SU-DHL-6 (cell line): ENCODE data around the gene RHAG.

Source experiments
- H2AFZ ChIP-seq: fragments of 200-600 bp; sonication (generic); 2 replicates; pipeline ENCODE4 v1.6.1; 2014; ENCODE audit warnings: low read depth, mild to moderate bottlenecking, moderate library complexity, mixed read lengths, antibody characterized with exemption, low read length; ENCODE audit not compliant: severe bottlenecking
- H3F3A ChIP-seq: fragments of 200-600 bp; shearing (Covaris generic); 2 replicates; pipeline ENCODE4 v1.6.0; 2016; ENCODE audit warnings: antibody characterized with exemption, mild to moderate bottlenecking; ENCODE audit not compliant: insufficient read depth
- H3K27ac ChIP-seq: fragments of 200-600 bp; sonication (generic); 2 replicates; pipeline ENCODE4 v1.5.1; 2016; ENCODE audit warnings: low read depth, mild to moderate bottlenecking, low read length, moderate library complexity, mixed read lengths
- H3K27me3 ChIP-seq: fragments of 200-600 bp; sonication (generic), shearing (Covaris generic); 2 replicates; pipeline ENCODE4 v1.6.0; 2014; ENCODE audit warnings: mild to moderate bottlenecking, low read length
- H3K36me3 ChIP-seq: fragments of 200-600 bp; sonication (generic); 2 replicates; pipeline ENCODE4 v1.6.1; 2014; ENCODE audit warnings: mild to moderate bottlenecking, low read length, mixed read lengths
- H3K4me2 ChIP-seq: fragments of 300-600, 200-600 bp; shearing (Covaris generic), sonication (generic); 2 replicates; pipeline ENCODE4 v1.6.0; 2014; ENCODE audit warnings: low read length, low read depth, mild to moderate bottlenecking; ENCODE audit not compliant: poor library complexity, severe bottlenecking
- H3K4me3 ChIP-seq: fragments of 200-600 bp; sonication (generic); 2 replicates; pipeline ENCODE4 v1.5.1; 2014; ENCODE audit warnings: antibody characterized with exemption, low read length, mild to moderate bottlenecking, mixed read lengths; ENCODE audit not compliant: insufficient read depth, poor library complexity, severe bottlenecking
- H3K79me2 ChIP-seq: fragments of 200-600 bp; sonication (generic); 2 replicates; pipeline ENCODE4 v1.6.1; 2014; ENCODE audit warnings: mild to moderate bottlenecking, low read length, moderate library complexity; ENCODE audit not compliant: insufficient read depth
- H3K9ac ChIP-seq: fragments of 200-600 bp; sonication (generic); 2 replicates; pipeline ENCODE4 v1.7.0; 2014; ENCODE audit warnings: mild to moderate bottlenecking, low read length
- H3K9me2 ChIP-seq: fragments of 200-600 bp; sonication (generic); replicated peaks from 2 replicates; pipeline ENCODE4 v1.6.1; 2014; ENCODE audit warnings: low read length; ENCODE audit not compliant: insufficient read depth
- H3K9me3 ChIP-seq: fragments of 200-600 bp; sonication (generic); 2 replicates; pipeline ENCODE4 v1.6.1; 2014; ENCODE audit warnings: low read length, mixed read lengths; ENCODE audit not compliant: insufficient read depth
- H4K20me1 ChIP-seq: fragments of 200-600 bp; sonication (generic); 2 replicates; pipeline ENCODE4 v1.6.1; 2014; ENCODE audit warnings: low read depth, mild to moderate bottlenecking, antibody characterized with exemption, low read length, moderate library complexity, mixed read lengths
- EZH2phosphoT487 ChIP-seq: fragments of 200-600 bp; sonication (generic), shearing (Covaris generic); conservative IDR thresholded peaks from 2 replicates; pipeline ENCODE4 v1.6.1; 2018; ENCODE audit warnings: mild to moderate bottlenecking, antibody characterized with exemption, low read length, moderate library complexity, mixed read lengths
- TF ChIP-seq, protein P1 (sequence below): fragments of 200-600 bp; sonication (generic); IDR thresholded peaks from one replicate; pipeline ENCODE4 v1.5.1; 2017; ENCODE audit warnings: antibody characterized with exemption, mild to moderate bottlenecking, low read length, moderate library complexity; ENCODE audit not compliant: insufficient read depth, poor library complexity, severe bottlenecking

Gene RHAG

GRCh38 chr6:49668083-49668511 lies 31.5 kb upstream of the RHAG start:
- Histone ChIP-seq H3K27me3 (no peaks in the 10 kb centered on the region), H2AFZ (no peak overlapping the region), H3K36me3 (no peaks in the 10 kb centered on the region), H3K9ac (no peak overlapping the region), H3K27ac (no peak overlapping the region), H3K4me2 (no peak overlapping the region), H3F3A (no peaks in the 10 kb centered on the region), H3K4me3 (no peak overlapping the region), H3K9me3 (no peaks in the 10 kb centered on the region), H3K9me2 (no peaks in the 10 kb centered on the region), H4K20me1 (no peaks in the 10 kb centered on the region), H3K79me2 (no peaks in the 10 kb centered on the region)
- TF ChIP-seq, protein P1, sequence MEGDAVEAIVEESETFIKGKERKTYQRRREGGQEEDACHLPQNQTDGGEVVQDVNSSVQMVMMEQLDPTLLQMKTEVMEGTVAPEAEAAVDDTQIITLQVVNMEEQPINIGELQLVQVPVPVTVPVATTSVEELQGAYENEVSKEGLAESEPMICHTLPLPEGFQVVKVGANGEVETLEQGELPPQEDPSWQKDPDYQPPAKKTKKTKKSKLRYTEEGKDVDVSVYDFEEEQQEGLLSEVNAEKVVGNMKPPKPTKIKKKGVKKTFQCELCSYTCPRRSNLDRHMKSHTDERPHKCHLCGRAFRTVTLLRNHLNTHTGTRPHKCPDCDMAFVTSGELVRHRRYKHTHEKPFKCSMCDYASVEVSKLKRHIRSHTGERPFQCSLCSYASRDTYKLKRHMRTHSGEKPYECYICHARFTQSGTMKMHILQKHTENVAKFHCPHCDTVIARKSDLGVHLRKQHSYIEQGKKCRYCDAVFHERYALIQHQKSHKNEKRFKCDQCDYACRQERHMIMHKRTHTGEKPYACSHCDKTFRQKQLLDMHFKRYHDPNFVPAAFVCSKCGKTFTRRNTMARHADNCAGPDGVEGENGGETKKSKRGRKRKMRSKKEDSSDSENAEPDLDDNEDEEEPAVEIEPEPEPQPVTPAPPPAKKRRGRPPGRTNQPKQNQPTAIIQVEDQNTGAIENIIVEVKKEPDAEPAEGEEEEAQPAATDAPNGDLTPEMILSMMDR: no peak
- no peak for TF ChIP-seq EZH2phosphoT487

DNA sequence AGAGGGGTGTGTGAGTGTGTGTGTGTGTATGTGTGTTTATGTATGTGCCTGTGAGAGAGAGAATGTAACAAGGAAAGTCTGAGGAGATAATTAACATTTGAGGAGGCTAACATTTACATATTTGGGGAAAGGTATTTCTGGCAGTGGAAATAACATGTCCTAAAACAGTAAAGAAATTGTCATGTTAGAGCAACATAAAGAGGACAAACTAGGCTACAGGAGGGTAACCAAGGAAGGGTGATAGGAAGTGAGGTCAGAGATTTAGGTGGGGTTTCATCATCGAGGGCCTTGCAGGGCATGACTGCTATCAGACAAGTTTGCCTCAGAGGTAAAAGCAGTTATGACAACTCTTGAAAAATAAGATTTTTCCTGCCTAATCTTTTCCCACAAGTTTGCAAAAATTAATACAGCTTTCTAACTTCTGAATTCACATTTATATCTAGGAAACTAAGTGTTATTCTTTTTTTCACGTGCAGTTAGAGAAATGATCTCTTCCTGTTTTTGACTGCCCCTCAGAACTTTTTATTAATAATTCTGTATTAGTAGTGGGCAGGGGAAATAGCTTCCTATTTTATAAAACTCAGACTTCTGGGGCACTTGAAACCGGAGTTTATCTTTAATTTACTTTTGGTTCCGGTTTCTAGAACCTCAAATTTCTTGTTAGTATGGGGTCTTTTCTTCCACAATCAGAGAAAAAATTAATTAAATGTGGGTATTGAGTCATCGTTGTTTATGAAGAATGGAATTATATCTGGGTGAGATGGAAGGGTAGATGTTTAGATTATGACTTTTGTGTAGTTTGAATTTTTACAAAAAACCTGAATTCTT lies 30.5 kb upstream of the RHAG start:
- Histone ChIP-seq H4K20me1 (no peaks in the 10 kb centered on the region), H2AFZ (no peak overlapping the region), H3F3A (no peaks in the 10 kb centered on the region), H3K9me2 (no peaks in the 10 kb centered on the region), H3K4me3 (no peak overlapping the region), H3K9ac (no peak overlapping the region), H3K36me3 (no peaks in the 10 kb centered on the region), H3K27me3 (no peaks in the 10 kb centered on the region; the same call in 1 of the 2 replicates), H3K4me2 (no peak overlapping the region), H3K79me2 (no peaks in the 10 kb centered on the region), H3K9me3 (no peaks in the 10 kb centered on the region), H3K27ac (no peak overlapping the region)
- TF ChIP-seq EZH2phosphoT487: no peak
- TF ChIP-seq, protein P1: no peak

- TF ChIP-seq, protein P1: no peak
- no peak for TF ChIP-seq EZH2phosphoT487
- Histone ChIP-seq H3K9me2 (no peaks in the 10 kb centered on the region), H3K4me2 (no peak overlapping the region)
Observed at GRCh38 chr6:49666480-49666879, 29.8 kb upstream of the RHAG start.

More at GRCh38 chr6:49666480-49666879, 29.8 kb upstream of the RHAG start:
- H3K36me3 ChIP-seq: no peaks in the 10 kb centered on the region
- no peak overlapping the region for H3K9ac ChIP-seq
- no peaks in the 10 kb centered on the region for H3K79me2 ChIP-seq
- no peak overlapping the region for H3K4me3 ChIP-seq
- H3K9me3 ChIP-seq: no peaks in the 10 kb centered on the region
- no peaks in the 10 kb centered on the region for H4K20me1 ChIP-seq
- H2AFZ ChIP-seq: no peak overlapping the region
- no peaks in the 10 kb centered on the region for H3F3A ChIP-seq
- H3K27me3 ChIP-seq: no peaks in the 10 kb centered on the region; the same call in 1 of the 2 replicates
- H3K27ac ChIP-seq: no peak overlapping the region
